Stimulated activated naive CD8-positive, alpha-beta T cell treated with anti-CD3 and anti-CD28 coated beads, Interleukin-15, Interleukin-2, amounts not matched to agents 100 U/mL and 50 U/mL, for 24 hours (primary cell): ENCODE data around the gene KIF23.
A peak's percentile ranks its signal among the peaks of the same experiment; 100 is the strongest.

Experiments used
- ATAC-seq: fragments of 150-1000 bp; cut with Tn5 transposase; one replicate; pipeline ENCODE4 v1.10.0; 2021
- DNase-seq: peaks from one replicate; pipeline ENCODE4 v3.0.0; 2021

Gene KIF23

DNA sequence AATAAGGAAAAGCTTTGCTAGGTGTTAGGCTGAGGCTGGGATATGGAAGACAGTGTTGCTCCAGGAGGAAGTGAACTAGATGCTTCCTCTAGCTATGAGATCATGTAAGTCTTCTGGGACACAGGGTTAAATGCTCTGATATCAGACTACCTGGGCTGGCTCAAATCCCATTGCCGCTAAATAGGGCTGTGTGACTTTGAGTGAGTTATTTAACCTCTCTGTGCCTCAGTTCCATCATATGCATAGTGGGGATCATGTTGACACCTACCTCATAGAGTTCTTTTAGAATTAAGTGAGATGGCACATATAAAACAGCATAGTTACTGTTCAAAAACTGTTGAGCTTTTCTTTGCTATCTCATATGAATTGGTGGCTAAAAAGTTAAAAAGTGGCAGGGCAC lies 51.1 kb downstream of the KIF23 start:
- ATAC-seq, result no peak
- no peak for DNase-seq

DNA sequence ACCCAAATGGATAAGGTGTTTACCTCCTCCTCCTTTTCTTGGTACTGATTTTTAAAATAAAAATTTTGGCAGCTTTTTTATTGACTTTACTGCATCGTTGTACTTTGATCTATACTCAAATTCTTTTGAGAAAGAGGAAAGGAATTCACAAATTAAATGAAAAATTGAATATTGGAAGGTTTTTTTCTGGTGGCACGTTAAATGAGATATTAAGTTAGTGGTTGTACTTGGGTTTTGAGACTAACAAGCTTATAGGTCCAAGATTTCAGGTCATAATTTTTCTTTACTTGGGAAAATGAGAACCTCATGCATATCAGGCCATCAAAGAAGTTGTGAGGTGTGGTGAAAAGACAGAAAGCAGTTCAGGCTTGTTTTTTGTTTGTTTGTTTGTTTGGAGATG lies 52.6 kb downstream of the KIF23 start:
- ATAC-seq, result no peak

DNA sequence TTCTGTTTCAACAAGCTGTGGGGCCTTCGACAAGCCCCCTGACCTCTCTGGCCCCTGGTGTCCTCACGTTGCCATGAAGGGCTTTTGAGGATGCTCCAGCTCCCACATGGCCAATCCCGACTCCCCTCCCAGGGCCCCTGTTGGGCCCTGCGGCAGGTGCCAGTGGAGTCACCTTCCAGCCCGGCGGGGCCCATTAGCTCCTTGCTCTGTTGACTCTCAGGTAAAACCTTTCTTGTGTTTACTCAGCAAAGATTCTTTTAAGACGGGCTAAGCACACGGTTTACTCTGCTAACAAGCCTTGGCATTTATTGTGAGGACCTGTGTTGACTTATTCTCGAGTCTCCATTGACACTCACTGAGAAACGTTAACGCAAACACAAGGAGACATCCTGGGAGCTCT lies 53.5 kb downstream of the KIF23 start:
- ATAC-seq, result no peak
- DNase-seq, result no peak

More for the DNA sequence above, 52.6 kb downstream of the KIF23 start:
- no peak for DNase-seq

DNA sequence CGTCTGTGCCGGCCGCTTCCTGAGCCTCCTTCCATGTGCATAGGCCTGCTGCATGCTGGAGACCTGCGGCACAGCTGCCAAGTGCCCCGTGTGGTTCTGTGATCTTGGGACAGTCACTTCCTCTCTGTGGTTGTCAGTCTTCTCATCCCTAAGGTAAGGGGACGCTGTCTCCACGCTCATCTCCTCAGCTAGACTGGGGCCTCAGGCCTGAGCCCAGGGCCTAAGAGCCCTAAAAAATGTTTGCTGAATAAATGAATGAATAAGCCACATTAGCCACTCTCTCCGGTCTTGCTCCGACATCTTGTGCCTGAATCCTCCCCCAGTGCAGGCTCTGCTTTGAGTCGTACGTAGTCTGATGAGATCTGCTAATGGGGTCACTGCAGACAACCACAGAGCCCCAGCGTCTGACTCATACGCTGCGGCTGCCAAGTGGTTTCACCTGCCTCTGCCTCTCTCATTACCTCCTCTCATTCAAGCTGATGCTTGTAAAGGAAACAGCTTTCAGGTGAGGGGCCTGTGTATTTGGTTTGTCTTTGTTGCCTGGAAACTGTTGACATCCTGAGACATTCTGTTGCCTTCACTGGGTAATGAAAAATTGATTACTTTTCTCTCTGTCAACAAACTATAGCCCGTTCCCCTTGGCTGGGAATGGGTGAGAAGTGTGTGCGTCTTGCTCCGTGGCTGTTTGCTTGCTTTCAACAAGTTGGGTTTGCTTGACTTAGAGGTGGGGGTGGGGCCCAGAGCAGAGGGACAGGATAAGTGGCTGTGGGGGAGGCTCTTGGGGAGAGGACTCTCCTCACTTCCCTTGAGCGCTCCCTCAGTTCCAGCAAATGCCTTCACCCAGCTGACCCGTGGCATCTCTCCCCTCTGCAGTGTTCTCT lies 54.3 kb downstream of the KIF23 start:
- DNase-seq, result peak; percentile 78
- ATAC-seq, result peak; percentile 97

DNA sequence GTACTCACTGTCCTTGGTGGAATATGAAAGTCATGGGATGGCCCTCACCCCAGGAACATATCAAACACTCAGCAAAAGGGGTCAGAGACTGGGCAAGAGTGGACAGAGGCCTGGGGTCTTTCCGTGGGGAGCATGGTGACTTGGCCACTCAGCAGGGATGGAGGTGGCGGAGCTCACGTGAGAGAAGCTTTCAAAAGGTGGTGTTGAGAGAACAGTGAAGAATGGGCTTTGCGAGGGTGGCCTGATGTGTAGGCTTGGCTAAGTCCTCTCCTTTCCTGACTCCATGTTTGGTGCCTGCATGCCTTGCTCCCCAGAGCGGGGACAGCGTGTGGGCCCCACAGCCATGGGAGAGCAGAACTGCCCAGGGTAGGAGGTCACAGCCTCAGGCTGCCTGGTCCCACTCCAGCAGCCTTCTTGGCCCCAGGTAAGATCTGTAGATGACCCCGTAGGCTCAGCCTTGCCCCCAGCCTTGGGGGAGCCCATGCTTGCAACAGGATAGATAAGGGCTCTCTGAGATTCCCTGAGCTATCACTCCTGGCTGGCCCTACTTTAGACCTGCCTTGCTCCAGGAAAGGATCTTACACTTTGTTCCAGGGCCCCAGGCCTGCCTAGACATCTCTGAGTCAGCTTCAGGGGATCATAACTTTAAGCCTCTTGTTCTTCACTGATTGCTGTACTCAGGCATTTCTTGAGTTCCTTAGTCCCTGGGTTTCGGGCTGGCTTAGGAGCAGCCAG lies 55.5 kb downstream of the KIF23 start:
- DNase-seq, result no peak
- no peak for ATAC-seq

DNA sequence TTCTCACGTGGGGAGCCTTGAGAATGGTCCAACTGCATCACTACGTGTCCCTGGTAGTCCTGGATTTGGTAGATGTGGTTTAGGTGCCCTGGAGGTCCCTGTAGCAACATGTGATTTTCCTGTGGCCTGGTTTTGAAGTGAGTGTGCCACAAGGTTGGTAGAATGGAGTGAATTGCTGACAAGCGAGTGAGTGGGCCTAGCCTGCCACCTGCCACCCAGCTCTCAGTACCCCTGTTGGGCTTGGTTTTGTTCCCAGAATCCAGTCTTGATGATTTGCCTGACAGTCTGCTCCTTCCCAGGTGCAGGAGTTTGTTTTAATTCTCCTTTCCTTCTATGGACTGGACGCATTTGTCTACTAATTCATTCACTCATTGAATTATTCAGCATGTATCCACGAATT lies 57.9 kb downstream of the KIF23 start:
- no peak for DNase-seq

DNA sequence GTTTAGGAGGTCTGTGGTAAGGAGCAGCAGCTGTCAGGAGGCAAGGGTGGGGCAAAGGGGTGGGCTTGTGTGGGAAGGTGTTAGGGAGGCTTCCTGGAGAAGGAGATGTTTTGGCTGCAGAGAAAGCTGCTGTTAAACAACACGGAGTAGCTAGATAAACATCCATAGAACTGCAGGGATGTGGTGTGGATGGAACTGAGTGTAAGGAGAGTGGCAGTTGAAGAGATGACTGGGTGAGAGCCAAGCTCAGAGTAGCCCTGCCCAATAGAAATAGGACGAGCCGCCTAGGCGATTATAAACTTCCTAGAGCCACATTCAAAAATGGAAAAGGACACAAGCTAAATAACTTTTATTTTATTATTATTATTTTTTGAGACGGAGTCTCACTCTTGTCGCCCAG lies 58.4 kb downstream of the KIF23 start:
- ATAC-seq (no peak), DNase-seq (no peak)

More for the DNA sequence above, 57.9 kb downstream of the KIF23 start:
- no peak for ATAC-seq

DNA sequence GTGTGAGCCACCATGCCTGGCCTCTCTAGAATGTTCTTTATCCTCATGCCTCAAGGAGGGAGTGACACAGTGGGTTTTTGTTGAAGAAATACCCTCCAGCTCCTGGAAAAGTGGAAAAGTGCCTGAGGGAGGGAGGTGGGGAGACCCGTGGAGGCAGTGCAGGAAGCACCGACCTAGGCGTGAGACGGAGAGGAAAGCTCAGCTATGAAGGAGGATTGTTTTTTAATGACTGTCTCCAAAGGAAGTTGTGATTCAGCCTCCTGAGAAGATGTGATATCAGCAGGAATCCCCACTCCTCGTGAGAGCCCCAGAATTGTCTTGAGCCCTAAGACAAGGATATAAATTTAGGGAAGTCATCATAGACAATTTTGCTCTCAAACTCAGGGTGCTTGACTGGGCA lies 60.1 kb downstream of the KIF23 start:
- DNase-seq (no peak), ATAC-seq (no peak)

DNA sequence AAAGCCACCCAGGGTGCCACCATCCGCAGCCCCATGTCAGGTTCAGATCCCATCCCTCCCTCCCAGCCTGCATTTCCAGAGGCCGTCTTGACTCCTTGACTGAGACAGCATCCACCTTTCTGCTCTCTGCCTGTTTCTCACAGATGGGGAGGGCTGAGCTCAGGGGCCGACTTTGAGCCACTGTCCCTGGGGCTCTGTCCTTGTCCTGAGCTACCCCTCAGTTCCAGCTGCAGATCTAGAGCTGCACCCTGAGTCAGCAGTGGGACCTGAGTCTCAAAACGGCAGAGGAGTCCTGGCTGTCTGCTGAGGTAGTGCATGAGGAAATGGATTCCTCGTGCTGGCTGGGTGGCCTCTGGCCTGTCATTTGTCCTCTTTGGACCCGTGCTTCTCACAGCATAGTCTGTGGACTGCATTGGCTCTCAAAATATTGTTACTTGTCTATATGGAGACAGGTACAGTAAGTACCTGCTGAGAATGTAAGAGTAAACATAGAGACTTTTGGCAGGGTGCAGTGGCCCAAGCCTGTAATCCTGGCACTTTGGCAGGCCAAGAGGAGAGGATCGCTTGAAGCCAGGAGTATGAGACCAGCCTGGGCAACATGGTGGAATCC lies 60.8 kb downstream of the KIF23 start:
- ATAC-seq, result no peak
- DNase-seq, result no peak

DNA sequence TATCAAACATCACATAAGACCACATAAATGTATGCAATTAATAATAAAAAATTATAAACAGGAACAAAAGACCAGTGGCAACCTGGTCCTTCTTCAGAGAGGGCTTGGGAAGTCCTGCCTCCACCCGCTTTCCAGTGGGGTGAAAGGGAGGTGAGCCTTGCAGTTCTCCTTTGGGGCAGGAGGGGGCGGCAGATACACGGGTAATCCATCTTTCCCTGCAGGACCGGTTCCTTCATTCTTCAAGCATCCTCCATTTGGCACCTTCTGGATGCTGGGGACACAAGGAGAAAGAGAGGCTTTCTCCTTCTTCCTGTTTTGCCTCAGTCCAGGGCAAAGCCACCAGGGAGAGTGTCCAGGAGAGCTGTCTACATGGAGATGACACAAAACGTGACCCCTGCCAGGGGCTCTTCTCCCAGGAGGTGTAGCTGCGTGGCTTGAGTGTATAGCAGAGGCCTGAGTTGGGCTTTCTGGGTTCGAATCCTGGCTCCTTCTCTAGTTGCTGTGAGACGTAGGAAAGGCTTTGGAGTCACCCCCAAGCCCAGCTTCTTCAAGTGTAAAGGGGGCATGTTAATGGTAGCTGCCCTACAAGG lies 61.7 kb downstream of the KIF23 start:
- DNase-seq (peak; percentile 82), ATAC-seq (peak; percentile 76)

DNA sequence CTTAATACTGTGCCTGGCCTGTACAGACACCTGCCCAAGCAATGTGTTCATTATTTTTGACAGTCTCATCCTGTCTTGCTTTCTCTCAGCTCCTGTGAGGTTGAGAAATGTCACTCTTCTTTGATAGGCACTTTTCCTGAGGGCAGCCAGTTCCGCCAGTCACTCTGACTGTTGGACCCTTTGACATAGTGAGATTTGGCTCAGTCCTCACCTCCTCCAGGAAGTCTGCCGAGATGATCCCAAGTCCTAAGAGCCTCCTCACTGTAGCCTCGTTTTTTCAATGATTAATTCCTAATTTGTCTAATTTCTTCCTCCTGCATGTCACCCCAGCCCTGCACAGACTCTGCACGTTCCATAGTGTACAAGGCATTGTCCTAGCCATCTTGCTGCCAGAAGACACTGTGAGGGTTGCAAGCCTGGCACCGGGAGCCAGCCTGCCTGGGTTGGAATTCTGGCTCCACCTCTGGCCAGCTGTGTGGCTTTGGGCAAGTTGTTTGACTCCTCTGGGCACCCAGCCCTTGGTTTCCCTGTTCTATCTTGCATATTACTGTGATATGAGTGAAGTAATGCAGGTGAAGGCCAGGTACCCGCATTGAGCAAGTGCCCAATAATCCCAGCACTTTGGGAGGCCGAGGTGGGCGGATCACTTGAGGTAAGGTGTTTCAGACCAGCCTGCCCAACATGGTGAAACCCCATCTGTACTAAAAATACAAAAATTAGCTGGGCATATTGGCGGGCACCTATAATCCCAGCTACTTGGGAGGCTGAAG lies 62.7 kb downstream of the KIF23 start:
- ATAC-seq, result no peak

DNA sequence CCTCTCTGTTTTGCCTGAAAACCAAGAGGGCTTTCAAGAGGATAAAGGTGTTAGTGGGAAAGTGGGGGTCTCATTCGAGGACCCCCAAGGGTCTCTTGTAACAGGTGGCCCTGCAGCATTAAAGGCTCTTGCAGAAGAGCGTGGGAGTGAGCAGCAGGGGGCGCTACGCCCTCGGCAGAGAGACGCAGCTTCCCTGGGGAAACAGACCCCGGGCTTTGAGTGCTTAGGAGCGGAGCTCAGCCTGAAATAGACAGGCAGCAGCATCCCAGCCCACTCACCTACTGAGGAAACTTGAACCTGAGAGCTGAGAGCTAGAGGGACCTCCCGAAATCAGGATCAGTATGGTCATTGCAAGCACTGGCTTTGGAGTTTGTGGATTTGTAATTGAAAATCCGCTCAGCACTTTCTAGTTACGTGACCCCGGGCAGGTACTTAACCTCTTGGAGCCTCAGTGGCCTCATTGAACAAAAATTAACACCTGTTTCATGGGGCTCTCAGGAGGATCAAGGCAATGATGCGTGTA lies 64.2 kb downstream of the KIF23 start:
- DNase-seq (peak; percentile 69), ATAC-seq (no peak)

More for the DNA sequence above, 62.7 kb downstream of the KIF23 start:
- no peak for DNase-seq

DNA sequence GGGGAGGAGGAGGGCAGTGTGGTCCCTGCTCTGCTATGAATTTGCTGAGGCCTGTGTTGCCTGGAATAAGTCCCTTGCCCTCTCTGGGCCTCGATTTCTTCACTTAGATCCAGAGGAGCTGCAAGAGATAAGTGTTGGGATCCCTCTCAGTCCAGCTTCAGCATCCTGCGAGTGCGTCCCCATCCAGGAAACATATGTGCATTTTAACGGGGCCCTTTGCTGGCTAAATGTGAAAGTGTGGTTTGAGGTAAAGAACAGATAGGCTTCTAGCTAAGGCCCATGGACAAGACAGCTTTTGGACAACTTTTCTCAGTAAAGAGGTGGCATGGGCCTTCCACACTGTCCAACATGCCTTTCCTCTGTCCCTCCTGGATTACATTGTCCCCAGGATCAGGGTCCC lies 64.9 kb downstream of the KIF23 start:
- DNase-seq (no peak), ATAC-seq (no peak)

DNA sequence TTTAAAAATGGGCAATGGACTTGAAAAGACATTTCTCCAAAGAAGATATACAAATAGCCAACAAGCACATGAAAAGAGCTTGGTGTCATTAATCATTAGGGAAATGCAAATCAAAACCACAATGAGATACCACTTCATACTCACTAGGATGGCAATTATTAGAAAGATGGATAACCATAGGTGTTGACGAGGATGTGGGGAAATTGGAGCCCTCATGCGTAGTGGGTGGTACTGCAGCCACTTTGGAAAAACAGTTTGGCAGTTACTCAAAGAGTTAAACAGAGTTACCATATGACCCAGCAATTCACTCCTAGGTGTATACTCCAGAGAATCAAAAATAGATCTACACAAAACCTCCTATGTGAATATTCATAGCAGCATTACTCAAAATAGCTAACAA lies 65.8 kb downstream of the KIF23 start:
- ATAC-seq (no peak), DNase-seq (no peak)

DNA sequence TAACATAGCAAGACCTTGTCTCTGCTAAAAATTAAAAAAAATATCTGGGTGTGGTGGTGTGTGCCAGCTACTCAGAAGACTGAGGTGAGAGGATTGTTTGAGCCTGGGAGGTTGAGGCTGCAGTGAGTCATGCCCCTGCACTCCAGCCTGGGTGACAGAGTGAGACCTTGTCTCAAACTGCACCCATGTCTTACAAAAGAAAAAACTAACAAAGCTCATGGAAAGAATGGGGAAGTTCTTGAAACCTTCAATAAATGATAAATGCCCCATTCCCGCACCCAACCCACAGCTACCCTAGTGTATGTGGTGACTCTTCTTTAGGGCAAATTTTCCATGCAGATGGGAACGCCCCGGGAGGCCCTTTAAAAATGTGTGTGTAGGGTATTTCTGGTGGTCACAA lies 66.8 kb downstream of the KIF23 start:
- ATAC-seq, result peak; percentile 58
- no peak for DNase-seq

DNA sequence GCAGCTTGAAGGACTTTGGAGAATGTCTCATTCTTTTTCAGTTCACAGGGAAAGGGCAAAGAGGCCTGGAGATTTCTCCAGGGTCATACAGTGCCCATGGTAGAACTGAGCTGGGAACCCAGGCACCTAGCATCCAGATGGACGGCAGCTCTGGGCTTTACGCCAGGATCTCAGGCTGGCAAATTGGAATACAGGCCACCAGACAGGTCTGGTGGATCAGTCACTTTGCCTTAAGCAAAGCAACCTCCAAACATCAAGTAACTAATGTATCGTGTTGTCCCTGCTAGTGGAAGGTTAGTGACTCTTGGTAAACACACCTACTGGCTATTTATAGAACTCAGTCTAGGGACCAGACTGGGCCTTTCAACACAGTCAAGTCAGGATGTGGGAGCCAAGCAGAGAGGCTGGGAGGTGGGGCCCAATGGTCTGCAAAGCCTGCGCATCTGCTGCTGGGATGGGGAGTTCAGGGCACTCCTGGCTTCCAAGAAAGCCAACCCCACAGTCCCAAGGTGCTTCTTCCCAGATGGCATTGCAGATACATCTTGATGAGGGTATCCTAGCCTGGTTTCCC lies 68.6 kb downstream of the KIF23 start:
- DNase-seq (no peak), ATAC-seq (no peak)

DNA sequence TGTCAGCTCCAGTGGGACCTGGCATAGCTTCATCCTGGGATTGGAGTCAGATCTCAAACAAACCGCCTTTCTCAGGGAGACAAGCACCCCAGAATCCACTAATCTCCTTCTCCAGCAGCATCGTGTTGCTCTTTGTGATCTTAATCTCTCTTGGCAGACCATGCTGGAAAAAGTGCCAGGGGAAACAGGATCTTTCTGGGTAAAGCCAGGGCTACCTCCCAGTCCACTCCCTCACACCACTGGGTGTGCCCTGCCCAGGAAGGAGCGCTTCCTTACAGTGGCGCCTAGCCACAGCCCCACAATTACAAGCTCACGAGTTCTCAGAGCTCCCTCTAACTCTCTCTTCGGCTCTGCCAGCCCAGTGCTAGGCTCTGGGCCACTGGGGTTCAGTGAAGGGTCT lies 70.7 kb downstream of the KIF23 start:
- DNase-seq (no peak), ATAC-seq (no peak)

DNA sequence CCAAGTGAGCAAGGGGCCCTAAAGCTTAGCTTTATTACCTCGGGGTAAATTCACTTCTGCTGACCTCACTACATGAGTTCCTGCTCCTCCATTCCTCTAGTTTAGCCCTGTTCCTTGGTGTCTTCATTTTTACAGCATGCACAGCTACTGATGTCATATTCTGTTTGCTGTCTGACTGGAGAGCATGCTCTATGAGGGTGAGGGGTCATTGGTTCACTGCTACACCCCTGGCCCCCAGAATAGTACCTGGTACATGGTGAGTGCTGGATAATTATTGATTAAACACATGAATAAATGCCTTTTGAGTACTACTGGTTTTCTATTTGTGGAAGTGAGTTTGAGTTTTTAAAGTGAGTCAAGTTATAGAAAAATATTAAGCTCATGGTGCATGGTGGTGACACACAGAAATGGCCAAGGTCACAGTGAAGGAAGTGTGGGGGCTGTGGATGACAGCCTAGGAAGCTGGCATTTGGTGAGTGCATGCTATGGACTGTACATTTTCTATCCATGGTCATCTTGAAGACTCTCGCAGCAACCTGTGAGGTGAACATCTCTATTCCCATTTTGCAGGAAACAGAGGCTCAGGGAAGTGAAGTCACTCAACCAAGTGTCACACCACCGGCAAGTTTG lies 72.4 kb downstream of the KIF23 start:
- ATAC-seq (no peak), DNase-seq (no peak)

DNA sequence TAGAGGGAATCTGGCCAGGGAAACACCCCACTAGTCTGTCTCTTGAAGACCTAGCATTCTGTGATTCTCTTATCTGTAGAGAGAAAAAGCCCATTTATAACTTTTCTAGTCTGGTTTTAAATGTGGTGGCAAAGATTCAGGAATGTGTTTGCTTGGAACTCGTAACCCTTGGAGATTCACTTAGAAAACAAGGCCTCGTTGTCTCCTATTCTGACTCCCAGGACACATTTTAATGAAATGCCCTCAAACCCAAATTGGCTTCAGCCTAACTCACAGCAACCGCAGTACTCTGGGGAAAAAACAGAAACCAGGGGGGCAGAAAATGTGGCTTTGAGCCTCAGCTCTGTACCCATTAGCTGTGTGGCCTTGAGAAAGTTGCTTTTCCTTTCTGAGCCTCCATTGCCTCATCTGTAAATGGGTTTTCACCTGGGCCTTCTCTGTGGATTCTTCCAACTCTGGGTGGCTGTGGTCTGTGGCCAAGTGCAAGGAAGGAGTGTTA lies 75.0 kb downstream of the KIF23 start:
- DNase-seq (no peak), ATAC-seq (peak; percentile 14)

DNA sequence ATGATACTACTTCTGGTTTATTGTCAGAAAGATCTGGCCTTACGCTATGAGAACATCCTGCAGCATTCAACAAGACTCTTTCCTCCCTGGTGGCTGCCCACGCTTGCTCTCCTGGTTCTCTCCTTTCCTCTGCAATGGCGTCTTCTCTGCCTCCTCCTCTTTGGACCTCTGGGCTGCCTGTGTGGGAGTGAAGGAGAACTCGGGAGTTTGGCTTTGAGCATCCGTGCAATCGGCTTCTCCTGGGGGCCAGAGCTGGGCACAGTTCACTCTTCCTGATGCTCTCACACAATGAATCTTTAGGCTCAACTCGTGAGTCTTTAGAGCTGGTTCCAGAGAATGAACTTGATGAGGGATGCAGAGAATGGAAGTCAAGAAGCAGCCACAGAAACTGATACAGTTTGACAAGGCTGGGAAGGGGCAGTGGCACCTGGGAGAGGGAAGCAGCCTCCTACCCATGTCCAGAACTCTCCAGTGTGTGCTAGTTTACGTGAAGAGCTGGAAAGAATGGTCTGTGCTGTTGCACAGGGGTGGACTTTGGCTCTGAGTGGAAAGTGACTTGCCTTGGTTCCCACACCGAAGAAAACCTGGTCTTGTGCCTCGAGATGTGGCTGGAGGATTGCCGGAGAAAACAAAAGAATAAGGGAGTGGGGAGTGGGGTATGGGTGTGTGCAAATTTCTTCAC lies 76.3 kb downstream of the KIF23 start:
- no peak for DNase-seq
- ATAC-seq, result no peak
